Vagina (tissue), 2 donors: Measurements from ENCODE around the gene INSR.

Experiments
- CTCF ChIP-seq, 3 experiments: fragments of 450-650 bp in 2 of 3; fragments of 200-600 bp in 1 of 3; sonication (generic) in 1 of 3; IDR thresholded peaks; one replicate each; pipeline ENCODE4 v1.5.1; 2017 to 2019; ENCODE audit warnings: antibody characterized with exemption in 3 of 3, mild to moderate bottlenecking in 2 of 3, moderate library complexity in 2 of 3
- POLR2A ChIP-seq, 2 donors: fragments of 450-650 bp; IDR thresholded peaks; one replicate each; pipeline ENCODE4 v1.6.1; 2017; ENCODE audit warnings: antibody characterized with exemption in 2 of 2, mild to moderate bottlenecking in 2 of 2, moderate library complexity in 2 of 2
- POLR2AphosphoS5 ChIP-seq, 2 donors: sonication (generic); formaldehyde crosslinking; IDR thresholded peaks; one replicate each; pipeline ENCODE4 v1.9.0; 2017; ENCODE audit warnings: antibody characterized with exemption in 2 of 2, mild to moderate bottlenecking in 2 of 2, low read depth in 1 of 2; ENCODE audit not compliant: insufficient read depth in 1 of 2

DNA sequence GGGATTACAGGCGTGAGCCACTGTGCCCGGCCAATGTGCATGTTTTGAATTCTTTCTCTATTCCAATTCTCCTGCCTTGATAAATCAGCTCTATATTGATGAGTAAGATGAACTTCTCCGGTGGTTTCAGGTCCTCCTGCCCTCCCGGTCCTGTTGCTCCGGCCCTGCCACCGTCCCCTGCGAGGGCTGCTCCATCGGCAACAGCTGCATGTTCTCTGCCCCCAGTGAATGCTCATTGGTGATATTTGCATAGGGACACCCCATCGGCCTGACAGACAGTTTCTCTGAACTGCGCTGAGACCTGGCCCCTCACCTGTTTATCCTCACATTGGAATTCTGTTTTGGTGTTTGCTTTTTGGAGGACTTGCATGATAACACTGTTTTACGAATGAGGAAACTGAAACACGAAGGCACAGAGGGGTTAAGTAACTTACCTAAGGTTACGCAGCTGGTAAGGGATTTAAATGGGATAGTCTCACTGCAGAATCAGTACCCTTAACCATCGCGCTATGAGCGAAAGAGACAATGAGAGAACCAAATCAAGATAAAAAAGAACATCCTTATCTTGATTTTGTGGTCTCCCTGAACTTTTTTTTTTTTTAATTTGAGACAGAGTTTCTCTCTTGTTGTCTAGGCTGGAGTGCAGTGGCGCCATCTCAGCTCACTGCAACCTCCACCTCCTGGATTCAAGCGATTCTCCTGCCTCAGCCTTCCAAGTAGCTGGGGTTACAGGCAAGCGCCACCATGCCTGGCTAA lies 192.5 kb downstream of the INSR start:
- no peak for TF ChIP-seq POLR2A (IDR thresholded peaks at IDR 0.05)
- no peak for TF ChIP-seq CTCF (IDR thresholded peaks at IDR 0.05)
- TF ChIP-seq POLR2AphosphoS5 (IDR thresholded peaks at IDR 0.05; ENCODE audit: insufficient read depth in 1 of 2, low read depth in 1 of 2): no peak
